CD4-positive, alpha-beta T cell (primary cell): Measurements from ENCODE around the gene PBX4. TPM values are rescaled to one million over a fixed set of nuclear protein-coding genes. Genes with fewer than 3 reads are reported as not detected.

ENCODE experiments used
- ATAC-seq: fragments of 200-7000 bp; cut with Tn5 transposase; one replicate; pipeline ENCODE4 v1.10.0; 2022; ENCODE audit warnings: mild to moderate bottlenecking; ENCODE audit not compliant: poor library complexity
- CTCF ChIA-PET: fragments of 350-600 bp; sonication (Branson Sonifier 250); formaldehyde crosslinking; loops from one replicate; lab custom pipeline; 2021; ENCODE audit warnings: antibody characterized with exemption, inconsistent platforms; lab: Charles Lee
- POLR2A ChIA-PET: fragments of 350-600 bp; sonication (Branson Sonifier 250); formaldehyde crosslinking; loops from one replicate; lab custom pipeline; 2021; ENCODE audit warnings: antibody characterized with exemption, inconsistent platforms; lab: Charles Lee
- DNase-seq, 14 experiments: peaks; one replicate each; pipeline ENCODE4 v3.0.0-alpha.2; 2013 to 2020; ENCODE audit warnings: mixed read lengths in 2 of 14
- H3K27ac ChIP-seq, 2 donors: one replicate each; pipeline versions ENCODE4 v1.5.1 to v1.7.0; 2013; ENCODE audit warnings: low read length in 2 of 2, low read depth in 1 of 2, mild to moderate bottlenecking in 1 of 2
- H3K27me3 ChIP-seq, 2 experiments: 1 replicate in 1 of 2; 2 replicates in 1 of 2; pipeline versions ENCODE4 v1.6.1 to v1.7.0; 2013; ENCODE audit warnings: low read length in 2 of 2, control low read depth in 1 of 2, mild to moderate bottlenecking in 1 of 2, moderate library complexity in 1 of 2; ENCODE audit not compliant: insufficient read depth in 2 of 2, control insufficient read depth in 1 of 2
- H3K36me3 ChIP-seq: one replicate; pipeline ENCODE4 v1.6.1; 2013; ENCODE audit warnings: low read length, control low read depth; ENCODE audit not compliant: insufficient read depth
- H3K4me1 ChIP-seq: one replicate; pipeline ENCODE4 v1.6.1; 2013; ENCODE audit warnings: low read length, control low read depth; ENCODE audit not compliant: insufficient read depth
- H3K4me3 ChIP-seq: one replicate; pipeline ENCODE4 v1.5.1; 2013; ENCODE audit warnings: mild to moderate bottlenecking, low read length, moderate library complexity
- H3K9me3 ChIP-seq, 2 experiments: 1 replicate in 1 of 2; 2 replicates in 1 of 2; pipeline versions ENCODE4 v1.6.1 to v1.7.0; 2013; ENCODE audit warnings: low read length in 2 of 2, mild to moderate bottlenecking in 2 of 2, control low read depth in 1 of 2, moderate library complexity in 1 of 2; ENCODE audit not compliant: control insufficient read depth in 1 of 2, insufficient read depth in 1 of 2
- H3K27ac Mint-ChIP-seq: one replicate; pipeline ENCODE4 v1.8.0; 2020; ENCODE audit warnings: mixed read lengths
- H3K27me3 Mint-ChIP-seq: one replicate; pipeline ENCODE4 v1.8.0; 2021; ENCODE audit warnings: mixed read lengths
- H3K36me3 Mint-ChIP-seq: one replicate; pipeline ENCODE4 v1.8.0; 2021; ENCODE audit warnings: low read depth, mixed read lengths
- H3K4me1 Mint-ChIP-seq: one replicate; pipeline ENCODE4 v1.8.0; 2021; ENCODE audit warnings: low read depth, mixed read lengths
- H3K4me3 Mint-ChIP-seq: one replicate; pipeline ENCODE4 v1.8.0; 2020; ENCODE audit warnings: mild to moderate bottlenecking, mixed read lengths
- H3K9me3 Mint-ChIP-seq: one replicate; pipeline ENCODE4 v1.8.0; 2020; ENCODE audit warnings: mixed read lengths
- intact Hi-C, 2 experiments: fragments of 100-400 bp; cut with DNase I in 1 of 2; cut with micrococcal nuclease in 1 of 2; formaldehyde crosslinking; loops; one replicate each; pipeline versions ENCODE4 v1.15.1 to v1.9.0; 2023 to 2025; cut with DNase I, micrococcal nuclease
- total RNA-seq, 174 experiments: library from RNA in 2 of 174; stranded (reverse) in 2 of 174; gene quantifications; one replicate each; pipeline ENCODE4 v1.2.3 and lab custom pipeline; 2021 to 2026
- TF ChIP-seq, protein P1 (sequence below): fragments of 200-600 bp; IDR thresholded peaks from one replicate; pipeline ENCODE4 v1.8.0; 2022; ENCODE audit warnings: antibody characterized with exemption, mild to moderate bottlenecking

PBX4 gene
- total RNA-seq, 2 experiments from 2014 or later: 50.1 to 51.8 TPM

DNA sequence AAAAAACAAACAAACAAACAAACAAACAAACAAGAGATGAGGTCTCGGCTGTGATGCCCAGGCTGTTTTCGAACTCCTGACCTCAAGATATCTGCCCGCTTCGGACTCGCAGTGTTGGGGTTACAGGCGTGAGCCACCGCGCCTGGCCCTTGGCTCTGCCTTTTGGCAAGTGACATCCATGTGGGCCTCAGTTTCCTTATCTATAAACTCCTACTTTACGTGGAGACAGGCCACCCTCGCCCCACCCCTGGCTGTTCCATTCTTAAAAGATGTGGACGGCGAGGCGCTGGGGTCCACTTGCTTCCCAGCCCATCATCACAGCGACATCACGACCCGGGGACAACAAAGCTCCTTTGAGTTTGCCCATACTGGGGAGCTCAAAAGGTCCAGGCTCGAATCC, 104.8 kb downstream of the PBX4 start:
- TF ChIP-seq, protein P1, sequence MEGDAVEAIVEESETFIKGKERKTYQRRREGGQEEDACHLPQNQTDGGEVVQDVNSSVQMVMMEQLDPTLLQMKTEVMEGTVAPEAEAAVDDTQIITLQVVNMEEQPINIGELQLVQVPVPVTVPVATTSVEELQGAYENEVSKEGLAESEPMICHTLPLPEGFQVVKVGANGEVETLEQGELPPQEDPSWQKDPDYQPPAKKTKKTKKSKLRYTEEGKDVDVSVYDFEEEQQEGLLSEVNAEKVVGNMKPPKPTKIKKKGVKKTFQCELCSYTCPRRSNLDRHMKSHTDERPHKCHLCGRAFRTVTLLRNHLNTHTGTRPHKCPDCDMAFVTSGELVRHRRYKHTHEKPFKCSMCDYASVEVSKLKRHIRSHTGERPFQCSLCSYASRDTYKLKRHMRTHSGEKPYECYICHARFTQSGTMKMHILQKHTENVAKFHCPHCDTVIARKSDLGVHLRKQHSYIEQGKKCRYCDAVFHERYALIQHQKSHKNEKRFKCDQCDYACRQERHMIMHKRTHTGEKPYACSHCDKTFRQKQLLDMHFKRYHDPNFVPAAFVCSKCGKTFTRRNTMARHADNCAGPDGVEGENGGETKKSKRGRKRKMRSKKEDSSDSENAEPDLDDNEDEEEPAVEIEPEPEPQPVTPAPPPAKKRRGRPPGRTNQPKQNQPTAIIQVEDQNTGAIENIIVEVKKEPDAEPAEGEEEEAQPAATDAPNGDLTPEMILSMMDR: no peak
- no peaks in the 10 kb centered on the region for H3K27me3 ChIP-seq
- DNase-seq (no peak), ATAC-seq (no peak)
- peaks cover 39% of the 10 kb centered on the region for H3K4me1 ChIP-seq
- H3K27ac ChIP-seq: no peak overlapping the region
- ChIA-PET CTCF (no interaction called here), POLR2A (interaction anchor here (1.1 kb wide), 1 partner anchor 352 kb away, joined by 3 read pairs; the partner anchor contains the start of gene ZNF253)
- no peak overlapping the region for H3K27ac Mint-ChIP-seq
- peaks cover 9% of the 10 kb centered on the region for H3K36me3 Mint-ChIP-seq
- H3K27me3 Mint-ChIP-seq: no peaks in the 10 kb centered on the region
- intact Hi-C loops: no loop called here
- no peak overlapping the region for H3K4me3 ChIP-seq
- H3K4me3 Mint-ChIP-seq: peak overlapping the region; percentile 62
- H3K9me3 ChIP-seq: peaks cover 0 to 11% of the 10 kb centered on the region in 2 experiments
- H3K9me3 Mint-ChIP-seq: no peaks in the 10 kb centered on the region
- peaks cover 22% of the 10 kb centered on the region for H3K4me1 Mint-ChIP-seq
- peaks cover 3% of the 10 kb centered on the region for H3K36me3 ChIP-seq

Other genes with a start within 250 kb of the PBX4 start
- 100 to 1,000 TPM; 104 to 107 TPM for gene GATAD2A, start 213.0 kb downstream of the PBX4 start, total RNA-seq
- gene TSSK6, start 103.1 kb downstream of the PBX4 start, total RNA-seq: 1 to 10 TPM; 3.4 to 5.5 TPM
- gene NDUFA13, start 102.5 kb downstream of the PBX4 start, total RNA-seq: 100 to 1,000 TPM; 145 to 156 TPM
- 1 to 10 TPM; 3.7 to 4.4 TPM for gene YJEFN3, start 89.8 kb downstream of the PBX4 start, total RNA-seq
- 1 to 10 TPM; 1.1 to 1.7 TPM for gene CILP2, start 80.4 kb downstream of the PBX4 start, total RNA-seq
- gene LPAR2, start 9.5 kb upstream of the PBX4 start, total RNA-seq: 10 to 100 TPM; 85.9 to 93.7 TPM
- gene GMIP, start 25.0 kb upstream of the PBX4 start, total RNA-seq: 10 to 100 TPM; 89.6 to 97.0 TPM
- gene ATP13A1, start 45.0 kb upstream of the PBX4 start, total RNA-seq: 10 to 100 TPM; 84.8 to 87.6 TPM
- 10 to 100 TPM; 58.8 to 60.6 TPM for gene ZNF101, start 50.2 kb upstream of the PBX4 start, total RNA-seq
- gene ZNF14, start 114.4 kb upstream of the PBX4 start, total RNA-seq: 10 to 100 TPM; 36.9 to 37.3 TPM
- gene ZNF506, start 203.1 kb upstream of the PBX4 start, total RNA-seq: 10 to 100 TPM; 48.0 to 50.7 TPM
- 1 to 10 TPM; 4.9 to 5.2 TPM for gene ZNF253, start 247.2 kb upstream of the PBX4 start, total RNA-seq